Limb (tissue), 2 donors: ENCODE results near the gene TNFRSF11A.

Experiments used
- DNase-seq, 2 donors: peaks; one replicate each; pipeline ENCODE4 v3.0.0-alpha.2; 2016; ENCODE audit errors: extremely low spot score in 2 of 2

Gene TNFRSF11A

GRCh38 chr18:62343316-62343715 is 18.2 kb downstream of the TNFRSF11A start:
- DNase-seq = no peak

GRCh38 chr18:62345909-62346308 is 20.8 kb downstream of the TNFRSF11A start:
- DNase-seq = no peak

- no peak for DNase-seq
These were observed 21.4 kb downstream of the TNFRSF11A start for GRCh38 chr18:62346333-62347088.

- DNase-seq = no peak
These were observed 22.0 kb downstream of the TNFRSF11A start for GRCh38 chr18:62347089-62347506.

- no peak for DNase-seq
These were observed 23.4 kb downstream of the TNFRSF11A start for GRCh38 chr18:62348474-62348873.

- no peak for DNase-seq
These were observed 28.1 kb downstream of the TNFRSF11A start for GRCh38 chr18:62353170-62353569.

- no peak for DNase-seq
These were observed 29.0 kb downstream of the TNFRSF11A start for GRCh38 chr18:62354151-62354550.

- no peak for DNase-seq
These were observed 32.1 kb downstream of the TNFRSF11A start for GRCh38 chr18:62357079-62357719.

- no peak for DNase-seq
These were observed 35.7 kb downstream of the TNFRSF11A start for GRCh38 chr18:62360805-62361204.

GRCh38 chr18:62361288-62361687 is 36.2 kb downstream of the TNFRSF11A start:
- no peak for DNase-seq

GRCh38 chr18:62364558-62364957 is 39.4 kb downstream of the TNFRSF11A start:
- DNase-seq = no peak

GRCh38 chr18:62365420-62365819 is 40.3 kb downstream of the TNFRSF11A start:
- no peak for DNase-seq

GRCh38 chr18:62366992-62367391 is 41.9 kb downstream of the TNFRSF11A start:
- no peak for DNase-seq

- DNase-seq = no peak
These were observed 43.0 kb downstream of the TNFRSF11A start for GRCh38 chr18:62368100-62368499.

- no peak for DNase-seq
These were observed 44.1 kb downstream of the TNFRSF11A start for GRCh38 chr18:62369129-62369644.

GRCh38 chr18:62370366-62370765 is 45.3 kb downstream of the TNFRSF11A start:
- DNase-seq = no peak

- no peak for DNase-seq
These were observed 46.3 kb downstream of the TNFRSF11A start for GRCh38 chr18:62371436-62371835.

GRCh38 chr18:62372156-62372555 is 47.0 kb downstream of the TNFRSF11A start:
- peak in 1 of 2 donors; percentile 8 for DNase-seq

- DNase-seq = no peak
These were observed 47.8 kb downstream of the TNFRSF11A start for GRCh38 chr18:62372882-62373281.

GRCh38 chr18:62374410-62374965 is 49.4 kb downstream of the TNFRSF11A start:
- no peak for DNase-seq

- peak in 1 of 2 donors; percentile 24 for DNase-seq
These were observed 52.2 kb downstream of the TNFRSF11A start for GRCh38 chr18:62377131-62377807.

GRCh38 chr18:62379051-62379450 is 53.9 kb downstream of the TNFRSF11A start:
- DNase-seq = no peak
